OCI-LY7 (cell line): ENCODE data around the gene APLP2. TPM values are rescaled to one million over a fixed set of nuclear protein-coding genes. Genes with fewer than 3 reads are reported as not detected.

Experiments
- BruUV-seq: library from RNA; stranded (reverse); fragments of 400-500 nt; replicated peaks from 2 replicates; lab custom pipeline; 2021; lab: Mats Ljungman, UMichigan
- CTCF ChIA-PET: fragments of 300-600 bp; sonication (Branson Sonifier 250); formaldehyde crosslinking; loops from one replicate; lab custom pipeline; 2022; ENCODE audit warnings: antibody characterized with exemption; ENCODE audit not compliant: unreplicated experiment; lab: Charles Lee
- POLR2A ChIA-PET: fragments of 300-600 bp; sonication (Branson Sonifier 250); formaldehyde crosslinking; loops from one replicate; lab custom pipeline; 2022; ENCODE audit warnings: antibody characterized with exemption; lab: Charles Lee
- DNase-seq: peaks from one replicate; pipeline ENCODE4 v3.0.0-alpha.2; 2015; ENCODE audit warnings: low spot score
- H2AFZ ChIP-seq: fragments of 200-600 bp; sonication (generic), shearing (Covaris generic); 2 replicates; pipeline ENCODE4 v1.6.1; 2014; ENCODE audit warnings: mild to moderate bottlenecking, antibody characterized with exemption, low read length, moderate library complexity
- H3K27ac ChIP-seq: fragments of 200-600 bp; sonication (generic); 2 replicates; pipeline ENCODE4 v1.5.1; 2014; ENCODE audit warnings: mixed run types, low read depth, mild to moderate bottlenecking, moderate library complexity, low read length, inconsistent platforms; ENCODE audit not compliant: poor library complexity, severe bottlenecking
- H3K36me3 ChIP-seq: fragments of 200-600 bp; sonication (generic); 2 replicates; pipeline ENCODE4 v1.6.1; 2014; ENCODE audit warnings: mild to moderate bottlenecking, antibody characterized with exemption, low read length, moderate library complexity, mixed read lengths; ENCODE audit not compliant: insufficient read depth
- H3K4me1 ChIP-seq: fragments of 200-600 bp; sonication (generic); 2 replicates; pipeline ENCODE4 v1.5.1; 2014; ENCODE audit warnings: mild to moderate bottlenecking, low read length; ENCODE audit not compliant: insufficient read depth, poor library complexity, severe bottlenecking
- H3K4me2 ChIP-seq: fragments of 200-600 bp; sonication (generic); 2 replicates; pipeline ENCODE4 v1.6.1; 2014; ENCODE audit warnings: mild to moderate bottlenecking, low read length
- H3K4me3 ChIP-seq: fragments of 200-600 bp; sonication (generic); 2 replicates; pipeline ENCODE4 v1.5.1; 2014; ENCODE audit warnings: mild to moderate bottlenecking, low read depth, low read length; ENCODE audit not compliant: poor library complexity, severe bottlenecking
- H3K79me2 ChIP-seq: fragments of 200-600 bp; sonication (generic); 2 replicates; pipeline ENCODE4 v1.6.1; 2016; ENCODE audit warnings: low read depth, mild to moderate bottlenecking, low read length, moderate library complexity, mixed read lengths; ENCODE audit not compliant: insufficient read depth
- H3K9me2 ChIP-seq: fragments of 200-600 bp; sonication (generic); 2 replicates; pipeline ENCODE4 v1.6.1; 2016; ENCODE audit warnings: mild to moderate bottlenecking, low read length, mixed read lengths; ENCODE audit not compliant: insufficient read depth
- H3K9me3 ChIP-seq: fragments of 200-600 bp; sonication (generic); 2 replicates; pipeline ENCODE4 v1.6.1; 2014; ENCODE audit warnings: mild to moderate bottlenecking, mixed run types, low read length, mixed read lengths
- H4K20me1 ChIP-seq: fragments of 200-600 bp; sonication (generic); 2 replicates; pipeline ENCODE4 v1.6.1; 2014; ENCODE audit warnings: mild to moderate bottlenecking, antibody characterized with exemption, low read length, moderate library complexity, mixed read lengths; ENCODE audit not compliant: insufficient read depth
- CTCF ChIP-seq: fragments of 200-600 bp; sonication (generic); conservative IDR thresholded peaks from 2 replicates; pipeline ENCODE4 v1.5.1; 2014; ENCODE audit warnings: mild to moderate bottlenecking, antibody characterized with exemption, low read length, moderate library complexity, mixed read lengths
- EZH2phosphoT487 ChIP-seq: fragments of 200-600 bp; sonication (generic); IDR thresholded peaks from 2 replicates; pipeline ENCODE4 v1.6.1; 2018; ENCODE audit warnings: low read depth, borderline replicate concordance, mild to moderate bottlenecking, mixed run types, antibody characterized with exemption, low read length, moderate library complexity, mixed read lengths
- intact Hi-C: fragments of 100-400 bp; cut with micrococcal nuclease; formaldehyde crosslinking; loops from one replicate; pipeline ENCODE4 v1.10.0; 2022; ENCODE audit not compliant: unreplicated experiment
- total RNA-seq, 2 experiments: library from RNA; depleted of rRNA in 1 of 2; stranded (reverse); fragments of >200 nt in 1 of 2; shearing (Covaris generic) in 1 of 2; gene quantifications; 2 replicates each; pipeline ENCODE4 v1.2.3, GENCODE V29; 2014 to 2022

APLP2 gene
- total RNA-seq, 2 experiments from 2014 or later: 147 to 284 TPM

GRCh38 chr11:130189492-130190210 is 120.0 kb downstream of the APLP2 start:
- ChIA-PET POLR2A (interaction anchor here (0.6 to 1.1 kb wide), 3 partner anchors 11 to 206 kb away, joined by 3 read pairs; no protein-coding TSS in a partner anchor), CTCF (interaction anchor here (0.5 kb wide), 1 partner anchor 241 kb away, joined by 3 read pairs; no protein-coding TSS in a partner anchor)
- TF ChIP-seq CTCF: no peak
- Histone ChIP-seq H3K4me1 (peaks cover 52% of the 10 kb centered on the region), H3K4me3 (no peak overlapping the region), H3K27ac (peak overlapping the region; percentile 57), H3K9me3 (no peaks in the 10 kb centered on the region), H3K4me2 (peak overlapping the region; percentile 34), H4K20me1 (no peaks in the 10 kb centered on the region), H3K9me2 (no peaks in the 10 kb centered on the region), H3K36me3 (peaks cover 88% of the 10 kb centered on the region), H3K79me2 (peaks cover 48% of the 10 kb centered on the region), H2AFZ (no peak overlapping the region)
- no peak for DNase-seq
- BruUV-seq: no TSS peak
- intact Hi-C loops: no loop called here

- CTCF ChIA-PET: interaction anchor here (0.5 to 0.6 kb wide), 3 partner anchors 37 to 241 kb away, joined by 3 to 5 read pairs (median 3); no protein-coding TSS in a partner anchor
- TF ChIP-seq EZH2phosphoT487 (no peak), CTCF (no peak)
- POLR2A ChIA-PET: interaction anchor here (0.6 to 1.2 kb wide), 5 partner anchors 10 to 205 kb away, joined by 3 to 4 read pairs (median 3); no protein-coding TSS in a partner anchor
- Histone ChIP-seq H3K4me2 (no peak overlapping the region), H3K4me1 (peaks cover 44% of the 10 kb centered on the region), H3K9me2 (no peaks in the 10 kb centered on the region), H3K4me3 (no peak overlapping the region), H3K79me2 (peaks cover 40% of the 10 kb centered on the region), H4K20me1 (no peaks in the 10 kb centered on the region), H2AFZ (no peak overlapping the region), H3K27ac (no peak overlapping the region), H3K36me3 (peaks cover 88% of the 10 kb centered on the region), H3K9me3 (no peaks in the 10 kb centered on the region)
- DNase-seq: no peak
- intact Hi-C loops: no loop called here
- BruUV-seq: no TSS peak
These were observed 120.7 kb downstream of the APLP2 start for GRCh38 chr11:130190371-130190881.
